ENCODE results near the gene JMJD8.

GRCh38 chr16:715477-716199 is 31.5 kb upstream of the JMJD8 start:
- TF ChIP-seq EZH2phosphoT487 (IDR thresholded peaks at IDR 0.05; ENCODE audit: unreplicated experiment), result no peak
- no peak for TF ChIP-seq REST (IDR thresholded peaks at IDR 0.05; ENCODE audit: unreplicated experiment)
- TF ChIP-seq CTCF (conservative IDR thresholded peaks at IDR 0.05; ENCODE audit: low read depth in 2 of 2), result peak; percentile 9 to 54; a peak in 3 of 4 replicates
- TF ChIP-seq EZH2 (IDR thresholded peaks at IDR 0.05; ENCODE audit: low read depth, unreplicated experiment), result peak; percentile 17
- TF ChIP-seq JUNB (IDR thresholded peaks at IDR 0.05; ENCODE audit: unreplicated experiment), result no peak
- TF ChIP-seq POLR2AphosphoS5 (IDR thresholded peaks at IDR 0.05; ENCODE audit: low read depth), result no peak
- no peak for TF ChIP-seq ZNF462 (CRISPR knock-in tag; IDR thresholded peaks at IDR 0.05)
- no peak for TF ChIP-seq ZNF331 (CRISPR knock-in tag; IDR thresholded peaks at IDR 0.05; ENCODE audit: low read depth)
- TF ChIP-seq CREB1 (CRISPR knock-in tag; IDR thresholded peaks at IDR 0.05; ENCODE audit: low read depth), result no peak
- TF ChIP-seq NANOG (IDR thresholded peaks at IDR 0.05; ENCODE audit: borderline replicate concordance), result no peak
- TF ChIP-seq STAT1 (IDR thresholded peaks at IDR 0.05; ENCODE audit: unreplicated experiment), result no peak
- TF ChIP-seq ETS1 (IDR thresholded peaks at IDR 0.05), result no peak
- no peak for TF ChIP-seq ZNF114 (CRISPR knock-in tag; IDR thresholded peaks at IDR 0.05)
